OCI-M2 (cell line): ENCODE measurements around the gene NEK8.
"Not testable (repeated sequence)": the region's sequence is repeated elsewhere in the genome, so short reads cannot be mapped to it uniquely, and the experiment has no call there.

Experiments
- DNase-seq: peaks from one replicate; lab custom pipeline; 2025; ENCODE audit not compliant: unreplicated experiment; lab: John Stamatoyannopoulos, UW

The NEK8 gene

DNA sequence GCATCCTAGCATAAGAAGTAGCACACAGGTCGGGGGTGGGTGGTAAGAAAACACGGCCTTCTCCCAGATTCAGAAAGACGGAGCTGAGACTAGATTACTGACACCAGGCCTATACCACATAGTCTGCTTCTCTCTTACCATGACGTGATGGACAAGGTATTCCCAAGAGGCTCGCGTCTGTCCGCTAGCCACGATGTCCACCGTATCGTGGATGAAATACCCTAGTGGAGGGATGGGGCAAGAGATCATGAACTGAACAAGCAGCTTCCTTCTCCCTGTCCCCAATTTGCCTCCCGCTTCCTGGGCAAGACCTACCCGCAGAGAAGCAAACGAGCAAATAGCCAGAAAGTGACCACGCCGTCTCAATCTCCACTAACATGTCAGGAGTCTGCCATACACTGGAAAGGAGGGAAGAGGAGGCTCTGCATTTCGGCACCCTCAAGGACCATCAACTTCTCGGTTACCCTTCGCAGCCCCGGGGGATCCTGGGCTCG, 3.4 kb upstream of the NEK8 start:
- no peak for DNase-seq

DNA sequence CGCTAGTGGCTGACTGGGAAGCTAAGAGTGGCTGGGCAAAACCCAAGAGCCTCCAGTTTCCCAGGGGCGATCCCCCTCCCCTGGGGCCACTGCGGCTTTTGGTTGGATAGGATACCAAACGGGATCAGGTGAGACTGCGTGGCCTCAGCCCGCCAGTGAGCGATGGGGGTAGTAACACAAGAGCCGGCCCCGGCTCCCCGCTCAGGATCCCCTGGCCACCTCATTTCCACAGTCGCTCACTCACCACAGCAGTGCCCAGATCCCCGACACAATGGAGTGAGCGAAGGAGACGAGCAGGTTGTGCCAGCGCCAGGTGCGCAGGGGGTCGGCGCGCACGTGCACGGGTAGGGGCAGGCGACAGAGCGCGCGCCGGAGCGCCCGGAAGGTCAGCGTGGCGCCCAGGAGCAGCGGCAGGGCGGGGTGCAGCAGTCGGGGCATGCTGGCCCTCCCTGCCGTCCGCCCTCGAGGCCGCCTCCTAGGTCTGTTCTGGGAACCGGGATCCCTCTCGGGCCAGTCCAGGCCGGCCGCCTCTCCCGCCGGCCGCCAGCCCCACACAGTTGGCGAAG, 2.8 kb upstream of the NEK8 start:
- DNase-seq = no peak

DNA sequence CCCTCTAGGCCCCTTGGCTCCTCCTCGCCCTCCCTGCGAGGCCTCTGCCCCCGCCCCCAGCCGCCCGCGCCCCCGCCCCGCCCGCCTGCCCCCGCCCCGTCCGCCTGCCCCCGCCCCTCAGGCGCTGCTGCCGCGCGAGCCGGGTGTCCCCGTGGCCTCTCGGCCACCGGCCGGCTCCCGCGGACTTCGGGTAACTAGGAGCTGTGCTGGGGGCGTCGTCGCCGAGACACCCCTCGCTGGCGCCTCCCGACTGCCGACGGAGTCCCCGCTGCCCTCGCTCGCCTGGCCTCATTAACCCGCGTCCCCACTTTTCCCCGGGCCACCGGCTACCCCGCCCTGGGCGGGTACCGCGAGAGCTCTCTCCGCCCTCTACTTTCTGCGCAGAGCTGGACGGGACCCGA, 2.4 kb upstream of the NEK8 start, which contains the start of gene TLCD1:
TLCD1 (minus strand) TSS at position 8 of the 401 bp plus-strand sequence. CDS start 136 bp downstream, outside the sequence.
- DNase-seq = no peak

DNA sequence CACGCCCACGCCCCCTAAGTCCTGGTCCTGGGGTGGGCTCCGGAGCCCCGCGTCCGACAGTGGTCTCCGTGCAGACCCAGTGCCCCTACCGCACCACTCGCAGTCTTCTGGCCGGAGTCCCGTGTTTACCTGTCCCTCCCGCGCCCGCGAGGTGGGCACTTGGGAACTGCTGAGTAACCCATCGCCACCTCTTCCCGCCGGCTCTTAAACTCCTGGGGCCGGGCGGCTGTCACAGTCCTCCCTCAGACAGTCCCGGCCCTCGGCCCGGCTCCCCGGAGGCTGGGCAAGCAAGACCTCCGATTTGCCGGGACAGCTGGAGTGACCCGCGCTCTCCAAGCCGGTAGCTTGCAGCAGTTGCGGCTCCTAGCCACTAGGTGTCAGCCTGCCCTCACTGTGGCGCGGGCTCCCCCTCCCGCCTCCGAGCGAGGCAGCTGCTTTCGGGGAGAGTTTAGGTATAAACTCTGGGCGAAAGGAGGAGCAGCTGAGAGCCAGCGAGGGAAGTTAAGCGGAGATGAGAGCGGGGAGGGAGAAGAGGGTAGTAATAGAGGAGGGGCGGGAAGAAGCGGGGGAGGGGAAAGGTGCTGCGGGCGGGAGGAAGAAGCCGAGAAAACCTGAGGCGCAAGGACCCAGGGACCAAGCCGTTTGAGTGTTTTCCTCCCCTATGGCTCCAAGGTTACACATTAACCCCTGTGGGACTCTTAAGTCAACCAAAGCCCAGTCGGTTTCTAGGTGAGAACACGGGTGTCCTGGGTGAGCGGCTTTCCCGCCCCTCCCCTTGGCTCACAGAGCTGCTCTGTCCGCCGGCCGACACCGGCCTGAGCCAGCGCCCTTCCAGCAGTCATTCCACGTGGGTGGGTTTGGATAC, 1.7 kb upstream of the NEK8 start:
- peak; percentile 59 for DNase-seq

DNA sequence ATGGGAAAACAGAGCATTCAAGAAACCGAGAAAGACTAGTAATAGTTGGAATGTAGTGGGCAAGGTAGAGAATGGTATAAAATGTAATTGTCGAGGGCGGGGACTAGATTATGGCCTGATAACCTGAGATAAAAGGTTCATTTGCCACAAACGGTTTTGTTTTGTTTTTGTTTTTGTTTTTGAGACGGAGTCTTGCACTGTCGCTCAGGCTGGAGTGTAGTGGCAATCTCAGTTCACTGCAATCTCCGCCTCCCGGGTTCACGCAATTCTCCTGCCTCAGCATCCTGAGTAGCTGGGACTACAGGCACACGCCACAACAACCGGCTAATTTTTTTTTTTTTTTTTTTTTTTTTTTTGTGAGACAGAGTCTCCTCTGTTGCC, 1.4 kb downstream of the NEK8 start:
- no peak for DNase-seq

DNA sequence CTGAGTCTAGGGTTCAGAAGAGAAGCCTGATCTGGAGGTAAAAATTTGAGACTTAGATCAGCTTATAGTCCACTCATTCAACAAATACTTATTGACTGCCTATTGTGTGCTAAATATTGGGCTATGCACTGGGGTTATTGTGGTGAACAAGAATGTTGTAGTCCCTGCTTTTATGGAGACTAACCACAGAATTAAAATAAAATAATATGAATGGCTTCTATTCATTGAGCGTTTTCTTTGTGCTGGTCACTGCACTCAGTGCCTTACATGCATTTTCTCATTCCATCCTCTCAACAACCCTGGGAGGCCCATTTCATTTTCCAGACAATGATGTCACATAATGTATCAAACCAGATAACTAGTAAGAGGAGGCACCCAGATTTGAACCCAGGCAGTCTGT, 4.8 kb downstream of the NEK8 start:
- no peak for DNase-seq

DNA sequence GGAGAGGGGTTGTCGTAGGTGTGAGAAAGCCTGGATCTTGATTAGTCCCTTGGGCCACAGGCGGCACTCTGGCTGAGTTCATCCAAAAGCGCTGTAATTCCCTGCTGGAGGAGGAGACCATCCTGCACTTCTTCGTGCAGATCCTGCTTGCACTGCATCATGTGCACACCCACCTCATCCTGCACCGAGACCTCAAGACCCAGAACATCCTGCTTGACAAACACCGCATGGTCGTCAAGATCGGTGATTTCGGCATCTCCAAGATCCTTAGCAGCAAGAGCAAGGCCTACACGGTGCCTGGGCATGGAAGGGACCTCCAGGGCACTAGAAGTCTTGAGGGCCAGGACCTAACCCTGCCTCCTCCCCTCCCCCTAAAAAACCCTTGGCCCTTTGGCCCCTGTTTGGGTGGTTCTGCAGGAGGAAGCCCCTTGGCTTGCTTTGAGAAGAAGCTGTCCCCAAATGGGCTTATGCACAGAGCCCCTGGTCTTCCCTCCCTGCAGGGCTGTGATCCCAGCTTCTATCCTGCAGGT, 6.2 kb downstream of the NEK8 start:
- no peak for DNase-seq

DNA sequence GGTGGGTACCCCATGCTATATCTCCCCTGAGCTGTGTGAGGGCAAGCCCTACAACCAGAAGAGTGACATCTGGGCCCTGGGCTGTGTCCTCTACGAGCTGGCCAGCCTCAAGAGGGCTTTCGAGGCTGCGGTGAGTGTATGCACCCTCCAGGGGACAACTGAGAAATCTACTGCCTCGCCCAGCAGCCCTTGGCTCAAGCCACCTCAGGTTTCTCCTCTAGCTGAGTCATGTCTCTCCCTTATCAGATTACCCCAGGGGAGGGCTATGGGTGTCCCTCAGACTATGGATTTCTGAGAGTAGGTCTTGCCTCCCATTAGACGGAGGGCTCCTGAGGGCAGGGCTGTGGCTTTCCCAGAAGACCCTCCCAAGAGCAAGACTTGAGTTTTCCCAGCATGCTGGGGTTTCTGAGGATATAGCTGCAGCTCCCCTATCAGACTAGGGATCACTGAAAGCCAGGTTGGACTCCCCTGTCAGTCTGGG, 6.7 kb downstream of the NEK8 start:
- no peak for DNase-seq

DNA sequence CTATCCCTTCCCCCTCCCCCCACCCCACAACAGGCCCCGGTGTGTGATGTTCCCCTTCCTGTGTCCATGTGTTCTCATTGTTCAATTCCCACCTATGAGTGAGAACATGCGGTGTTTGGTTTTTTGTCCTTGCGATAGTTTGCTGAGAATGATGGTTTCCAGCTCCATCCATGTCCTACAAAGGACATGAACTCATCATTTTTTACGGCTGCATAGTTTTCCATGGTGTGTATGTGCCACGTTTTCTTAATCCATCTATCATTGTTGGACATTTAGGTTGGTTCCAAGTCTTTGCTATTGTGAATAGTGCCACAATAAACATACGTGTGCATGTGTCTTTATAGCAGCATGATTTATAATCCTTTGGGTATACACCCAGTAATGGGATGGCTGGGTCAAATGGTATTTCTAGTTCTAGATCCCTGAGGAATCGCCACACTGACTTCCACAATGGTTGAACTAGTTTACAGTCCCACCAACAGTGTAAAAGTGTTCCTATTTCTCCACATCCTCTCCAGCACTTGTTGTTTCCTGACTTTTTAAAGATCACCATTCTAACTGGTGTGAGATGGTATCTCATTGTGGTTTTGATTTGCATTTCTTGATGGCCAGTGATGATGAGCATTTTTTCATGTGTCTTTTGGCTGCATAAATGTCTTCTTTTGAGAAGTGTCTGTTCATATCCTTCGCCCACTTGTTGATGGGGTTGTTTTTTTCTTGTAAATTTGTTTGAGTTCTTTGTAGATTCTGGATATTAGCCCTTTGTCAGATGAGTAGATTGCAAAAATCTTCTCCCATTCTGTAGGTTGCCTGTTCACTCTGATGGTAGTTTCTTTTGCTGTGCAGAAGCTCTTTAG, 7.6 kb downstream of the NEK8 start:
- not testable (repeated sequence) for DNase-seq

DNA sequence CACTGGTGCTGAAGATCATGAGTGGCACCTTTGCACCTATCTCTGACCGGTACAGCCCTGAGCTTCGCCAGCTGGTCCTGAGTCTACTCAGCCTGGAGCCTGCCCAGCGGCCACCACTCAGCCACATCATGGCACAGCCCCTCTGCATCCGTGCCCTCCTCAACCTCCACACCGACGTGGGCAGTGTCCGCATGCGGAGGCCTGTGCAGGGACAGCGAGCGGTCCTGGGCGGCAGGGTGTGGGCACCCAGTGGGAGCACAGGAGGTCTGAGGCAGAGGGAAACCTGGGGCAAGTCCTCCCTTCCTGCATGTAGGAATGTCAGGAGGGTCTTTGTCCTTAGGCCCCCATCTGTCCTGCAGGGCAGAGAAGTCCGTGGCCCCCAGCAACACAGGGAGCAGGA, 8.7 kb downstream of the NEK8 start:
- DNase-seq = no peak

DNA sequence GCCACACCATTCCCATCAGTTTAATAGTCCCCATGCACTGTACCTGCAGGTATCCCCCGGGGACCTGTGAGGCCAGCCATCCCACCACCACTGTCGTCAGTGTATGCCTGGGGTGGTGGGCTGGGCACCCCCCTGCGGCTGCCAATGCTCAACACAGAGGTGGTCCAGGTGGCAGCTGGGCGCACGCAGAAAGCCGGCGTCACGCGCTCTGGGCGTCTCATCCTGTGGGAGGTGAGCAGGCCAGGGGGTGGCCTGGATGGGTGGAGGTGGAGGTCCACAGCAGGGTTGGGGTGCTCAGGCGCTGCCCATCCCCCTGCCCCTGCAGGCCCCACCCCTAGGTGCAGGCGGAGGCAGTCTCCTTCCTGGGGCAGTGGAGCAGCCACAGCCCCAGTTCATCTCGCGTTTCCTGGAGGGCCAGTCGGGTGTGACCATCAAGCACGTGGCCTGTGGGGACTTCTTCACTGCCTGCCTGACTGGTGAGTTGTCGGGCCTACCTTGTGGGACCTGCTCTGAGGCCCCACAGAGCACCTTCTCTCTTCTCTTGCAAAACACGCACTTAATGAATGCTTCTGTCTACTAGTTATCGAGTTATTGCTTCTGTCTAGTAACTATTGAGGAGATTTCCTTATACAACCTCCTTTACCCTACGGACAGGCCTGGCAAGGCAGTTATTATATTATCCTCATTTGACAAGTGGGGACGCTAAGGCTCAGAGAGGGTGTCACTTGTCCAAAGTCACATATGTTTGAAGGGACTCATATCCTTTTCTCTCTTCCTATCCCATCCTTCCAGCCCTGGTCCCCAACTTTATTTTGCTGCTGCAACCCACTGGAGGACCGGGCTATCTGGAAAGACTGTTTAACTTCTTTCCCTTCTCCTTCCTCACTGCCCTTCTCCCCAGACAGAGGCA, 9.4 kb downstream of the NEK8 start:
- DNase-seq = no peak

DNA sequence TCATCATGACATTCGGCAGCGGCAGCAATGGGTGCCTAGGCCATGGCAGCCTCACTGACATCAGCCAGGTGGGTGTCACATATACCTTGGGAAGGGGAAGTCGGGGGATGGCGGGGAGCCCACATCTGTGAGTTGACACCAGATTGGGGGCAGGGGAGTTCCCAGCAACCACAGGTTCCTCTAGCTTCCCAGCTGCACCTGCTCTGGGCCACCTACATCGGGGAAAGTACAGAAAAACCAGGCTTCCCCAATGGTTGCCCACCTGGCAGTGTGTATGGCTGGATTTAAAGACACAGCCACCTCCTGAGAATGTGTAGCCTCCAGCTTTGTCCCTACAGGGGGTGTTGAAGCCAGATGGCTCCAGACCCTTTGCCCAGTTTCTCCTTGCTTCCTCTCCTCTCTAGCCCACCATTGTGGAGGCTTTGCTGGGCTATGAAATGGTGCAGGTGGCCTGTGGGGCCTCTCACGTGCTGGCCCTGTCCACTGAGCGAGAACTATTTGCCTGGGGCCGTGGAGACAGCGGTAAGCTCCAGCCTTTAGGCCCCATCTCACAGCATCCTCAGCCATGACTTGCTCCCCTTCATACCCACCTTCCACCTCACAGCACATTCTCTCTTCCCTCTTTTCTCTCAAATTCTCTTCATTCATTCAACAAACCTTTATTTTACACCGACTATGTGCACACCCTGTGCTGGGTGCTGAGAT, 10.2 kb downstream of the NEK8 start:
- no peak for DNase-seq

DNA sequence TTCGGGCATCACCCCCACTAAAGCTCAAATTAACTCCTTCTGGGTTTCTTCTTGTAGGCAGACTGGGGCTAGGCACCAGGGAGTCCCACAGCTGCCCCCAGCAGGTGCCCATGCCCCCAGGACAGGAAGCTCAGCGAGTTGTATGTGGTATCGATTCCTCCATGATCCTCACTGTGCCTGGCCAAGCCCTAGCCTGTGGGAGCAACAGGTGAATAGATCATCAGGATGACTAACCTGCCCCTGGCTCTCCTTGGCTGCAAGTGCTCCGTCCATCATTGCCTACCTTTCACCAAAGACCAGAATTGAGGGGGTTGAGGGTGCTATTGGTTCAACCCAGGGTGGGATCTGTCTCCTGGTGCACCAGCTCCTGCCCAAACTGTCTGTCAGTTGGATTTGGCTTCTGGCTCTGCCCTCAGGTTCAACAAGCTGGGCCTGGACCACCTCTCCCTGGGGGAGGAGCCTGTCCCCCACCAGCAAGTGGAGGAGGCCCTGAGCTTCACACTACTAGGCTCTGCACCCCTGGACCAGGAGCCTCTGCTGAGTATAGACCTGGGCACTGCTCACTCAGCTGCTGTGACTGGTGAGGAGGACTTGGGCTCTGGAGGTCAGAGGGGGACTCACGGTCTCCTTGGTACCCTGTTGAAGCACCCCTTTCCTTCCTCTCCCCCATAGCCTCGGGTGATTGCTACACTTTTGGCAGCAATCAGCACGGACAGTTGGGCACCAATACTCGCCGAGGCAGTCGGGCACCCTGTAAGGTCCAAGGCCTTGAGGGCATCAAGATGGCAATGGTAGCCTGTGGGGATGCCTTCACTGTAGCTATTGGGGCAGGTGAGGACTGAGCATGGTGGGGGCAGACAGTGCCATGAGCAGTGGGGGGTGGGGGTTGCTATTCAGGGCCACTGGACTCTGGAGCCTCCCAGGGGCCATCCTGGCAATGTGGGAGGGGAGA, 12.1 kb downstream of the NEK8 start:
- DNase-seq = no peak

DNA sequence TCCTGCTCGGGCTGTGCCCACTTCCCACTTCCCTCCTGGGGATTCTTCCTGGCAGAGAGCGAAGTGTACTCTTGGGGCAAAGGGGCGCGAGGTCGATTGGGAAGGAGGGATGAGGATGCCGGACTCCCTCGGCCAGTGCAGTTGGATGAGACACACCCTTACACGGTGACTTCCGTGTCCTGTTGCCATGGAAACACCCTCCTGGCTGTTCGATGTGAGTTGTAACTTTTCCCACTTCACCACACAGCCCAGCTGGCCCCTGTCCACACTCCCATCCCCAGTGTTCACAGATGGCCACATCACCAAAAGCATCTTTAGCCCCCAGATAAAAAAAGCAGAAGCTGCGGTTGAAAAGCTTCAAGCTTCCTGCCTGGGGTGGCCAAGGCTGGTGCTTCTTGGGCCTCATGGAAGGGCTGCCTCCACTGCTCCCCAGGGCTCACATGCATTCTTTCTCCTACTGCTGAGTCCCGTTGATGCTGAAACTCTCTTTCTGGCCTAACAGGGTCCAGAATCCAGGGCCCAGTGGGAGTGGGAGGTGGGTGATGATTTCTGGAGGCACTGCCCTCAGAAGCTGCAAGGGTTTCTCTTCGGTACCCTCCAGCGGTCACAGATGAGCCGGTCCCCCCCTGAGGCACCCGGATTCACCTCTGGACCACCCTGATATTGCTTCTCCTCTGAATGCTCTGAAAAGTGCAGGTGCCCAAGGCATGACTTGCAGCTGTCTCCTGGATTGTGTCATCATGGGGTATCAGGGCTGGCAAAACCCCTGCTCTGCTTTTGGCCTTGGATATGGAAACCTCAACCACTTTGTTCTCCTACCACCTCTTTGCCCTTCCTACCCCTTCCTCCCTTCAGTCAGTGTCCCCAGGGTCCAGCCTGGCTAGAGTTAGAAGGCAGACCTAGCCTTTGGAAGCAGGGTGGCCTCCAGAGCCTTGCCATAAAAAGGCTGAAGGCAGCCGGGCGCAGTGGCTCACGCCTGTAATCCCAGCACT, 13.1 kb downstream of the NEK8 start:
- DNase-seq = no peak

DNA sequence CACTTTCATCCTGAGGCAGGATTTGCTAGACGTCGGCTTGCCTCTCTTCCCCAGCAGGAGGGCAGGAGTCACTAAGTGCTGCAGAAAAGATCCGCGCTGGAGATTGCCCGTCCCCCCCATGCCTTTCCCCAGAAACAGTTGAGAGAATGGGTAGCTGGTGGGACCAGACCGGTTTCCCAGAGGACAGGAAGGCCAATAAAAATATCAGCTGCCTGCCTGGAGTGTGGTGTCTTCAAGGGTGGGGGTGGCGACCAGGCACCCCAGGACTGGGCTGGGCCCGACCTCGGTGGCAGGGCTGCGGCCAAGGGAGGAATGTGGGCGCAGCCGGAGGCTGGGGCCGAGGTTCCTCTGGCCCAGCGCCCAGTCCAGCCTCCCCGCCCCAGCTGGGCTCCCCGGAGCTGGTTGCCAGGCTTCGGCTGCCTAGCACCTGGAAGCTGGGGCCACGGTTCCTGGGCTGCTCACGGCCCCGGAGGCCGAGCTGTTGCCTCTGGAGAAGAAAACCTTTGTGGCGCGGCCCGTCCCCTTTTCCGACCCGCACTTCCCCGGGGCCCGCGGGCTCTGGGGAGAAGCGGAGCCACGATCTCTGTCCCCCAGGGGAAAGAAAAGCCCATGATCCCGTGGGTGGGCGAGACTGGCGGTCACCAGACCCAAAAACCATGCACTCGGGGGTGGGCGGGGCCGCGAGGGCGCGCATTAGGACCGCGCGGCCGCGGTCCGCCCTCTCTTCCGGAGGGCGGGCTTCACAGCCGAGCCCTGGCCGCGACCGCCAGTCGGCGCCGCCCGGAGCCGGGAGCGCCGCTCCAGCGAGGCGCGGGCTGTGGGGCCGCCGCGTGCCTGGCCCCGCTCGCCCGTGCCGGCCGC, 14.9 kb downstream of the NEK8 start, which contains the start of gene TRAF4:
TRAF4 (plus strand) TSS at position 769 of the 861 bp plus-strand sequence. CDS start 102 bp downstream, outside the sequence.
- DNase-seq = no peak
